ENCODE data around the gene CC2D2B.
"Not testable (repeated sequence)": the region's sequence is repeated elsewhere in the genome, so short reads cannot be mapped to it uniquely, and the experiment has no call there.

CC2D2B gene

GRCh38 chr10:96023168-96023567, 115.4 kb downstream of the CC2D2B start:
- no peak for DNase-seq (ENCODE audit: low read depth in 3 of 3)

- no peak for DNase-seq (ENCODE audit: low read depth in 3 of 3)
Measured at GRCh38 chr10:96025566-96025965, 117.8 kb downstream of the CC2D2B start.

- no peak for DNase-seq (ENCODE audit: low read depth in 3 of 3)
Measured at GRCh38 chr10:96034625-96035024, 126.8 kb downstream of the CC2D2B start.

DNA sequence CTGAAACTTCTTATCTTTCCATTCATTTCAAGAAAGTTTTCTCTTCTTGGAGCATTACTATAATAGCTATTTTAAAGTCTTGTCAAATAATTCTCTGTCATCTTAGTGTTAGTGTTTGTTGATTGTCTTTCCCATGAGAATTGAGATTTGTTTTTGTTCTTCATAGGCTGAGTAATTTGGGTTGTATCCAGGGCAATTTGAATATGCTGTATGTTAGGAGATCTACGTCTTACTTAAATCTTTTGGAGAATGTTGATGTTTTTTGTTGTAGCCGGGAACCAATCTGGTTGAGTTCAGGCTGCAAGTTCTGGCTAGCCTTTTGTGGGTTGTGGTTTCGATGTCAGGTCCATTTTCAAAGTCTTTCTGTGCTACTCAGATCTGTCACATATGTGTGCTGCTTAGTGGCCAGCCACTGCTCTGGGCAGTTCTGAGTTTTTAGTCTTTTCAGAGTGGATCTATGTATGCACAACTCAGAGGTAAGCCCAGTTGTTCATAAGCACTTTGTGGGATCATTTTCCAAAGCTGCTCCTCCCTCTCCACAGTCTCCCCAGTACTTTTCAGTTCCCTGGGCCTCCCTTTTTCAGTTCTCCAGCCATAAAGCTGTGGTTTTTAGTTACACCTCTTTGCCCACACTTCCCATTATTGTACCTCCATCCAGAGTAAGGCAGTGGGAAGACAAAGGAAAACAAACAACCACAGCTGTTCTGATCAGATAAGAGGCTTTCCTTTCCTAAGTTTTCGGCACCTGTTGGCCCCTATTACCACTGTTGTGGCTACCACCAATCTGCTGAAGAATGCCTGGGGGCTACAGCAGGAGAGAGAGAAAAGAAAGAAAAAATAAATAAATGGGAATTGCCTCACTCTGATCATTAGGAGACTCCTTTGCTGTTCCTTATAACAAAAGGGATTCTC, 131.0 kb downstream of the CC2D2B start:
- no peak for DNase-seq (ENCODE audit: low read depth in 3 of 3)

GRCh38 chr10:96041146-96041545, 133.4 kb downstream of the CC2D2B start:
- no peak for DNase-seq (ENCODE audit: low read depth in 3 of 3)

DNA sequence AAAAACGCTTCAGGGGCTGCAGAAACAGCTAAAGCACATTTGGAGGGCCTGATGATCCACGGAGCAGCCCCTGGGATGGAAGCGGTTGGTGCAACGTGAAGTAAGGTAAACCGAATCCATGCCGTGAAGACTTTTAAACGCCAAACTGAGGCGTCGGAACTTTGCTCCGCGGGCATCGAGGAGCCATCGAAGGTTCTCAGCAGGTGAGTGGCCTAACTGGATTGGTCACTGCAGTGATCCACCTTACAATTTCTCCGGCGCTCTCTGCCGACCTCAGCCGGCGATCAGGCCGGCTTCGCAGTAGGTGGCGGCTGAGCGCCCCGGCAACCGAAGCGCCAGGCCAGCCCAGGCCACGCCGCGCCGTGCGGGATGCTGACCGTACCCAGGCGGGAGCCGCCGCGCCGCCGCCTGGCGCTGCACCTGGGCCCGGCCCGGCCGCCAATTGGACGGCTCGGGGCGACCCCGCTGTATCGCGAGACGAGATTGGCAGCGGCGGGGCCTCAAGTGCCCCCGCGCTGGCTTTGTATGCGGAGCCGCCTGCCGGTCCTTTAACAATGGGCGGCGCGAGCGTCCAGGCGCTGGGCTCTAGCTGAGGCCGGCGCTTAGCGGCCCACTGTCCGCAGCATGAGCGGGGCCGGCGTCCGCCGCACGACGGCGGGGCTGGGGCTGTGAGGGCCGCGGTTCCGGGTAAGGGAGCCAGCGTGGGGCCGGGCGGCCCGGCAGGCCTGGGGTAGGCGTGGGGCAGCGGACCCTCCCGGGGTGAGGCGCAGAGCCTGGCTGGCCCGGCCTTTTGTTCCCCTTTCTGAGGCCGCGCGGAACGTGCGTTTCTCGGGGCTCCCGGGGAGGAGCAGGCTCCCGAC, 135.5 kb downstream of the CC2D2B start, which contains the start of gene CCNJ:
TSS of gene CCNJ (plus strand) at position 551 of the 860 bp plus-strand sequence. CDS start 811 bp downstream, outside the sequence.
- peak; percentile 67 to 72 (median 70) for DNase-seq (ENCODE audit: low read depth in 3 of 3)

DNA sequence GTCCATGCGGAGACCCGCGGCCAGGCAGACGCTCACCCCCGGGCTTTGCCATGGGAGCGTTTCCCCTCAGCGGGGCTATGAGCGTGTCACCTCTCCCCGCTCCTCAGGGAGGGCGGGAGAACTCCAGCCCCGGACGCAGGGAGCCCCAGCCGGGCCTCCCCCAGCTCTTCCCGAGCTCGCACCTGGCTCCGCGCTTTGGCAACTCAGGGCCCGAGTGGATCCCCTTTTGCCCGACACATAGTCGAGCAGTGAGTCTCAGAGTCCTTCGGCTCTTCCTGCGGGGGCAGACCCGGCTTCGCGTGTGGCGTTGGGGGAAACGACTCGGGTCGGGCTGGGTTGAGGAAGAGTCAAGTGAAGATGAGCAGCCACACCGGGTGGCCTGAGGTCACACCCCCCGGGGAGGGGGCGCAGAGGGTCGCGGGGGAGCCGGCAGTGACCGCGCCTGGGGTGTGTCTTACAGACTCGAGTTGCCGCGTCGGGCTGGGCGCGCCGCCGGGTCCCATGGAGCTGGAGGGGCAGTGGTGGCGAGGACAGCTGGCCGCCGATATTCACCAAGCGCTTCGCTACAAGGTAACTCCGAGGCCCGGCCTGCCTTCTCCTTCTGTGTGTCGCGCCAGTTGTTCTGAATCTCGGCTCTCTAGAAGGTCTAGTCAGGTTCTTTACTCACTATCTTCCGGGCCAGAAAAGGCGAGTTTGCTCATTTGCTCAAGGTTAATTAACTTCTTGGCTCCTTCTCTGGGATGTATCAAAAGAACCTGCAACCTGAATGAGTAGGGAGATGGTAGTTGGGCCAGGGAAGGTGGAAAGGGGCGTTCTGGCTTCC, 136.3 kb downstream of the CC2D2B start:
- DNase-seq (ENCODE audit: low read depth in 3 of 3) = peak; percentile 22 to 34 (median 29)

GRCh38 chr10:96044736-96045135, 137.0 kb downstream of the CC2D2B start:
- no peak for DNase-seq (ENCODE audit: low read depth in 3 of 3)

DNA sequence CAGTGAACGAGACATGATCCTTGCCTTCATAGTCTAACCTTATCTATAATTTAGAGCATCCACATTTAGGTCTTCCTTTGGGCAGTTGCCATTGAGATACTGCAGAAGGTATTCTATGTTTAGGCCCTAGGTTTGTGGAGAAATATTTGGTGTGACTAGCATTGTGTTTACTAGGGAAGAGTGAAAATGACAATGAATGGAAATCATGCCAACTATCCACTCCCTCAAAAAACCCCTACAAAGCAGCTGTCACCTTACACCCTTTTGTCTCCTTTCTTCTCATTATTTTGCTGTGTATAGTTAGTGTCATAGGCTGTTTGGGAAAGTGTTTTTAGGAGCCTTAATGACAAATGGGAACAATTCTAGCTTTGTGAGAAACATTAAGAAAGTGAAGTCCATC, 138.8 kb downstream of the CC2D2B start:
- DNase-seq (ENCODE audit: low read depth in 3 of 3) = no peak

DNA sequence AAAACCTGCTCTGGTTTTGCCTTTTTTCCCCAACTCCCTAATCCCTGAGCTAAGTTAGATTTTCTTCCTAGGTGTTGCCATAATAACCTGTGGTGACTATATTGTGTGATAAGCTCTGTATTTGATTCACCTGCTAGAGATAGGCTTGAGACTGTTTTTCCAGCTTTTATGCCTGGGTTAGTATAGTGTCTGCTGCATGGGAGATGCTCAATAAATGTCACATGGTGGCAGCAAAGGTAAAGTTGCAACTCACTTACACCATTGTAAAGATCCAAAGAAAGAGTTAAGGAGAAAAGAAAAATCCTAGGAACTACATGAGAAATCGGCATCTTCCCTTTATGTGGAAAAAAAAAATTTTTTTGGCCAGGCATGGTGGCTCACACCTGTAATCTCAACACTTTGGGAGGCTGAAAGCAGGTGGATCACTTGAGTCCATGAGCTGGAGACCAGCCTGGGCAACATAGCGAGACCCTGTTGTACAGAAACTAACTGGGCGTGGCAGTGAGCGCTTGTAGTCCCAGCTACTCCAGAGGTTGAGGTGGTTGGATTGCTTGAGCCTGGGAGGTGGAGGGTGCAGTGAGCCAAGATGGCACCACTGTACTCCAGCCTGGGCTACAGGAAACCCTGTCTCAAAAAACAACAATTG, 139.4 kb downstream of the CC2D2B start:
- no peak for DNase-seq (ENCODE audit: low read depth in 3 of 3)

GRCh38 chr10:96047925-96048324, 140.2 kb downstream of the CC2D2B start:
- not testable (repeated sequence) for DNase-seq (ENCODE audit: low read depth in 3 of 3)

DNA sequence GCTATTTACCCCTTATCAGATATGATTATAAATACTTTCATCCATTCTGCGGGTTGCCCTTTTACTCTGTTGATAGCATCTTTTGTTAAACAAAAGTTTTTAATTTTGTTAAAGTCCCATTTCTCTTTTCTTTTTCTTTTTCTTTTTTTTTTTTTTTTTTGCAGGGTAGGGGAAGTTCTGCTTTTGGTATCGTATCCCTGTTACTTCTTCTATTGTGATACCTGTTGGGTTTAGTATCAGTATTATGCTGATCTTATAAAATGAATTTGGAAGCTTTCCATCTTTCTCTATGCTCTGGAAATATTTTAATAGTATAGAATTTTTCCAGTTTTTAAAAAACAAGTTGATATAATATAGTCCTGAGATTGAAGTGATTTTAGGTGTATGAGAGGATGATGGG, 141.6 kb downstream of the CC2D2B start:
- DNase-seq (ENCODE audit: low read depth in 3 of 3) = no peak

GRCh38 chr10:96053985-96054384, 146.2 kb downstream of the CC2D2B start:
- no peak for DNase-seq (ENCODE audit: low read depth in 3 of 3)

- no peak for DNase-seq (ENCODE audit: low read depth in 3 of 3)
Measured at GRCh38 chr10:96056787-96057186, 149.0 kb downstream of the CC2D2B start.

DNA sequence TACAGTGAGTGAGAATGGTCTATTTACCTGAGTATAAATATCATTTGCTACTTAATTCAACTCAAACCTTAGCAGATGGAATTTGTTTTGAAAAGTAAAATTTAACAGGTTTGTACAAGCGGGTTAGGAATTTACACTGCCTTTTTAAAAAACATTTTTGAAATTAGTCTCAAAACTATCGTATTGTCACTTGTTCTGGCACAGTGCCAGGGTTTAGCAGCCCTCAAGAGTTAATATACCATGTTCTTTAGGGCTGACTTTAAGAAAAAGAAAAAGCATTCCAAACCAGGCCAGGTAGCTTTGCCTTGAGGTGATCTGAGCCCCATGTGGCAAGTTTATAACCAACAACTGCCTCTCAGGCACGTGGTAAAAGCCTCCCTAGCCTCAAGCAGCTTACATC, 153.5 kb downstream of the CC2D2B start:
- DNase-seq (ENCODE audit: low read depth in 3 of 3) = no peak

DNA sequence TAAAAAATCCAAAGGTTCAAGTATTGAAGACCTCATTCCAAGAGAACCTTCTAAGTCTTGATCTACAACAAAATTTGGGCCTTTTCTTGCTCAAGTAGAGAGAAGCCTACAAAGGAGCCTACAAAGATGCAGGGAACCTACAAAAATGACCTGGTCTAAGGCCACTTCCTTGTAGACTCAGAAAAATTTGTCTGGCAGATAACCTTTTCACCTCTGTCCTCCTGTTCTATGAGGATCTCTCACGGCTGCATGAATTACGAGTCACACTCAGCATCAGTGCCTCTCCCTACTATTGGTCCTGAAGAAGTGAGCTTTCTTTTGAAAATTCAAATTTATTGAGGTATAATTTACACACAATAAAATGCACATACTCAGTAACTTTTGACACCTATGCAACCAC, 164.9 kb downstream of the CC2D2B start:
- DNase-seq (ENCODE audit: low read depth in 3 of 3) = no peak

- DNase-seq (ENCODE audit: low read depth in 3 of 3) = no peak
Measured at GRCh38 chr10:96073722-96074121, 165.9 kb downstream of the CC2D2B start.

DNA sequence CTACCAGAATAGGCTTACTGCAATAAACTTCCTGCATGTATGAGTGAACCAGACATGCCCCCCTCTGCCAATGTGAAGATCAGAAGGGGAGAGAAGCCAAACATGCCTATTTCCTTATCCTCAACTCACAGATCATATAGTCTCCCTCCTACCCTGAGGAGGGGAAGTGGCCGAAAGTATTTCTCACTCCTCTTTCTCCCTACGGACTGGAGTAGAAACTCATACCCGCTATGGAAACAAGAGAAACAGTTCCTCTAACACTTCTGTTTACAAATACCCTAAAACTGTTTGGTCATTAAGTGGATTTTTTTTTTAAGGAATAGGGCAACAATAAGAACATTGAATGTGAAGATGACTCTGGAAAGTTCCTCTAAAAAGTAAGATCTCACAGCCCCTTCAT, 167.0 kb downstream of the CC2D2B start:
- no peak for DNase-seq (ENCODE audit: low read depth in 3 of 3)

DNA sequence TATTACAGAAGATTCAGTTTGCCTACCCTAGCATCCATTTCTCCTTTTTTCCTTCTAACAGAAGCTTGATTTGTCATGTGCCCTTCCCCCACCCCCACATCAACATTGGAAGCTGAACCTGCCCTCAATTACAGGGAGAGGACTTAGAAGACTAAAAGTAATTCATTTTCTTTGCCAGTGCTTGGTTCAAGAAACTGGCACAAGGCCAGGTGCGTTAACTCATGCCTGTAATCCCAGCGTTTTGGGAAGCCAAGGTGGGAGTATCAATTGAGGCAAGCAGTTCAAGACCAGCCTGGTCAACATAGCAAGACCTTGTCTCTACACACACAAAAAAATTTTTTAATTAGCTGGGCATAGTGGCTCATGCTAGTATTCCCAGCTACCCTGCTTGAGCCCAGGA, 168.2 kb downstream of the CC2D2B start:
- no peak for DNase-seq (ENCODE audit: low read depth in 3 of 3)

GRCh38 chr10:96077156-96077555, 169.4 kb downstream of the CC2D2B start:
- DNase-seq (ENCODE audit: low read depth in 3 of 3) = no peak

DNA sequence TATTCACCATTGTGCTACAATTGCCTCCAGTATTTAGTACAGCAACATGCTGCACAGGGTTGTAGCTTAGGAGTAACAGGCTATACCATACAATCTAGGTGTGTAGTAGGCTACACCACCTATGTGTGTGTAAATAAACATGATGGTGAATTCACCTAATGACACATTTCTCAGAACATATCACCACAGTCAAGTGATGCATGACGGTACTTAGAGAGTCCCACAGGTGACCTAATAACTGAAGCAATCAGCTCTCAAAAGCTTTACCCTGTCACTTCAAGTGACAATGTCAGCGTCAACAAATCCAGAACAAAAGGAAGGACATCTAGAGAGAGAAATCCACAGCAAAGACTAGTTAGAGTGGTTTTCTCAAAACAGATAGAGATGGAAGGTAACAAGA, 174.4 kb downstream of the CC2D2B start:
- DNase-seq (ENCODE audit: low read depth in 3 of 3) = no peak

Data from stimulated activated CD4-positive, alpha-beta T cell treated with anti-CD3 and anti-CD28 coated beads, TNF-alpha, amount 100 ng/mL, for 4 hours (primary cell).